Hematopoietic multipotent progenitor cell (in vitro differentiated cells): ENCODE results near the gene ZNF644. TPM values are rescaled to one million over a fixed set of nuclear protein-coding genes. Genes with fewer than 3 reads are reported as not detected.
"Not testable (repeated sequence)": the region's sequence is repeated elsewhere in the genome, so short reads cannot be mapped to it uniquely, and the experiment has no call there.

Experiments used
- DNase-seq, 3 donors: peaks; one replicate each; pipeline ENCODE4 v3.0.0-alpha.2; 2011 to 2015; ENCODE audit warnings: low read depth in 2 of 3, low spot score in 2 of 3
- total RNA-seq: library from RNA; depleted of rRNA; stranded (reverse); fragments of >200 nt; gene quantifications from one replicate; pipeline ENCODE4 v1.2.3, GENCODE V29; 2012

Gene ZNF644
- total RNA-seq = 38.0 TPM

GRCh38 chr1:91021686-91022517 lies at the start of gene ZNF644:
ZNF644 (minus strand) TSS chr1:91022035; CDS start chr1:90982353, 39,682 bp downstream.
- DNase-seq = peak; percentile 82 to 93 (median 84)

DNA sequence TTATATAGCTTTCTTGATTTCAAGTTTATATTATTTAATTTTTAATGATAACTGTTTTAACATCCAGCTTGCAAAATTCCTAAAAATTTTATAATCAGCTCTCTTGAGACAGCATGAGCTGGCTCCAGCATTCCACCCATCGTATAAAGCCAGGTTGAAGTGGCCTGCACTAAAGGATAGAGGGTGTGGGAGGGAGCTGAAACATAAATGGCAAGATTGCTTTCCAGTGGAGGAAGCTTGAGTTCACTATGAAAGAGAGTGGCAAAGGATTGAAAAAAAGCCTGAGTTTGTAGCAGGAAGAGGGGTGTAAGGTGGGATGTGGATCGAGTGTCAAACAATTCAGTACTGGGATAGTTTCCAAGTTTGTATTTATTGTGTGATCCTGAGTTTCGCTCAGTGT lies 48.5 kb upstream of the ZNF644 start:
- no peak for DNase-seq

DNA sequence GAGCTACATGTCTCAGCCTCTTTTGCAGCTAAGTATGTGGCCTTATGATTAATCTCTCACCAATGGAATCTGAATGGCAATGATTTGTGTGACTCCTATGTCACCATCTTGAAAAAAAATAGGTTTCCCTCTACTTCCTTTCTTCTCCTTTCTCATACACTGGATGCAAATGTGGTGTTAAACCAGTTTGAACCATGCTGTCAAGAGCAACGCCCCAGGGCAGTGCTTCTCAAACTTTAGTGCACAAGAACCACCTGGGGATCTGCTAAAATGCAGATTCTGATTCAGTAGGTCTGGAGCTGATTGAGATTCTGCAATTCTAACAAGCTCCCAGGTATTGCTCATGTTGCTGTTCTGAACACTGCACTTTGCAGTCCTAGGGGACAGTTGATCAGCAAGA lies 44.7 kb upstream of the ZNF644 start:
- no peak for DNase-seq

- DNase-seq = no peak
These were observed 43.5 kb upstream of the ZNF644 start for GRCh38 chr1:91065337-91065736.

DNA sequence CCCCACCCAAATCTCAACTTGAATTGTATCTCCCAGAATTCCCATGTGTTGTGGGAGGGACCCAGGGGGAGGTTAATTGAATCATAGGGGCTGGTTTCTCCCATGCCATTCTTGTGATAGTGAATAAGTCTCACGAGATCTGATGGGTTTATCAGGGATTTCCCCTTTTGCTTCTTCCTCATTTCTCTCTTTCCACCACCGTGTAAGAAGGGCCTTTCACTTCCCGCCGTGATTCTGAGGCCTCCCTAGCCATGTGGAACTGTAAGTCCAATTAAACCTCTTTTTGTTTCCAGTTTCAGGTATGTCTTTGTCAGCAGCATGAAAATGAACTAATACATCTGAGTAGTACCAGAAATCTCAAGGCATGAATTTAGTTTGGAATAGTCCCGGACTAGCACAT lies 41.6 kb upstream of the ZNF644 start:
- DNase-seq = peak in 1 of 3 donors; percentile 19

DNA sequence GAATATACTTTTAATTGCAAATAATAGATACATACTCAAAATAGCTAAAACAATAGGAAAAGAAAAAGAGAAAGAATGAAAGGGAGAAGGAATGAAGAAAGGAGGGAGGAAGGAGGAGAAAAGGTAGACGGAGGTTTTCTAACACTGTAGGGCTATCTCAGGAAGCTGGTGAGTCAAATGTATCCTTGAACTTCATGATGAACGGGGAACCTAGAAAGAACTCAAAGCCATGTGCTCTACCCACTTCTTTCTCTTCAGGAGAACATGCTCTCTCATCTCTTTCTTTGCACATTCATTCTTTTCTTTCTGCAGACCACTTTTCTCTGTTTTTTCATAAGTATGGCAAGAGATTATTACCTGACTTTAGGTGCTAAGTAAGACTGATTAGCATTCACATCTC lies 37.3 kb upstream of the ZNF644 start:
- no peak for DNase-seq

DNA sequence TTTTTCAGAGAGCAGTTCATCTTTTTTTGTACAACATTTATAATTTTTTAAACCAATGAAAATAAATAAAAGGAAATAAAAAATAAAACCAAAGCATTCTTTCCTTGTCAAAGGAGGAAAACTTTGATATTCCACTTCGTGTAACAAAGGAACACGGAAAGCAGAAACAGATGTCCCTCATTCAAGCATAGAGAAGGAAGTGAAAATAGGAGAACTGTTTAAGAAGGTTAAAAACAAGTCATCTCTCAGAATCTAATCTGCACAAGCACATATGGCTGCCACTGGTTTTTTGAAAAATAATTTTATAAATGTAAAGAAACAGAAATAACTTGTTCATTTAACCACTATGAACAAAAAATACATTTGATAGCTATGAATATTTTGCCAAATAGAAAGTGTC lies 35.9 kb upstream of the ZNF644 start:
- DNase-seq = peak in 1 of 3 donors; percentile 16

DNA sequence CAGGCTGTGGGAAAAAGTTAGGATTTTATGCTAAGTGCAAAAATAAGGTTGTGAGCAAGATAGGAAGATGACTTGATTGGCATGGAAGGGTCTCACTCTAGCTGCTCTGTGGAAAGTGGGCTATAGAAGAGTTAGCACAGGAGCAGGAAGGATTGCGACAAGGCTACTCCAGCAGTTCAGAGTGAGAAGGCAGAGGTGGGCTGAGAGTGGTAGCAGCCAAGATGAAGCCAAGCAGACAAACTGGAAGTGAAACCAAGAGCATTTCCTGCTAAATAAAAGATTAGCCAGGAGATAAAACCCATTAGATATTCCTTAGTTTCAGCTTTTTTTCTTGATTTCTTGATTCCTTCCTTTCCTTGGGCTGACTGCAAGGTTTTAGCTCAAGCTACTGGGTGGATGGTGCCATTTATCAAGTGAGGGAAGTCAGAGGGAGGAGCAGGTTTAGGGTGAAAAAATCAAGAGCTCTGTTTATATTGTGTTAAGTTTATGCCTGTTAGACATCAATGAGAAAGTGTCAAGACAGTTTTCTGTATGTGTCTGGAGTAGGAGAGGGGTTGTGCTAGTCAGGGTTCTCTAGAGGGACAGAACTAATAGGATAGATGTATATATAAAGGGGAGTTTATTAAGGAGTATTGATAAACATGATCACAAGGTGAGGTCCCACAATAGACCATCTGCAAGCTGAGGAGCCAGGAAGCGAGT lies 33.1 kb upstream of the ZNF644 start:
- DNase-seq = peak in 1 of 3 donors; percentile 35

DNA sequence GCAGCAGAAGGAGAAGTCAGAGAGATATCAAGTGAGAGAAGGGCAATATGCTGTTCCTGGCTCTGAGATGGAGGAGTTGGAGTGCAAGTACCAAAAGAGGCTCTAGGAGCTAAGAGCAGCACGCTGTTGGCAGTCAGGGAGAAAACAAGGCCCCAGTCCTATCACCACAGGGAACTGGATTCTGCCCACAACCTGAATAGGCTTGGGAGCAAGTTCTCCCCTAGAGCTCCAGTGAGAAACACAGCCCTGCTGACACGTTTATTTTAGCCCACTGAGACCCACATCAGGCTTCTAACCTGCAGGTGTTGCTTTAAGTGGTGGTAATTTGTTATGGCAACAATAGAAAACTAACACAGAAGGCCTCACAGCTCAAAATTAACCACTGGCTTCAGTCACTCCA lies 31.8 kb upstream of the ZNF644 start:
- no peak for DNase-seq

- DNase-seq = not testable (repeated sequence)
These were observed 27.7 kb upstream of the ZNF644 start for GRCh38 chr1:91049551-91049950.

DNA sequence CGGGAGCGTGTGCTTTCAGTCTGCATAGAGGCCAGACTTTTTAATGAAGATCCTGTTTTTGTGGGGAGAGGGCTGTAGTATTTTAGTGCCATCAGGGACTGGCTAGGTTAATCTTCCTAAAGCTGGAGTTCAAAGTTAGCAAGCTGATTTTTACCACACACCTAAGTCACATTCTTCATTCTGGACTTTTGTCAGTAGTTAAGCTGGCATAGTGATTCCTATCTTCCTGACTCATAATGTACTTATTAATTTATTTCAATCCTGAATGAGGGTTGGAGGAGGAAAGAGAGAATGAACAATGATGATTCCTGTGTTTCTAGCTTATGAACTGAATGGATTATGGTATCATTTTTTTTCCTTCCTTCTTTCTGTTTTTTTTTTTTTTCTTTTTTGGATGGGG lies 24.9 kb upstream of the ZNF644 start:
- DNase-seq = no peak

DNA sequence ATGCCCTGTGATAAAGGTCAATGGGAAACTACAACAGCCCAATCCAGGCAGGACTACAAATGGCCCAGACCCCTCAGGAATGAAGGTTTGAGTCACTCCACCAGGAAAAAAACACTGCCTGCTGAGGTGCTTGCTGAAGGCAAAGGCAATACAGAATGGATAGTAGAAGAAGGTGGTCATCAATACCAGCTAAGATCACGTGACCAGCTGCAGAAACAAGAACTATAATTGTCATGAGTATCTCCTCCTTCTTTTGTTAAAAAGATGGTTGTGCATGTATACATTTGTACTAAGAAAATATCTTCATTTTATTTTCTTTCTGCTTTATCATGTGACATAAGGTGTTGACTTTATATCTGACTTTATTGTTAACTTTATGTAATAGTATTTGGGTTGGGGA lies 23.4 kb upstream of the ZNF644 start:
- no peak for DNase-seq

DNA sequence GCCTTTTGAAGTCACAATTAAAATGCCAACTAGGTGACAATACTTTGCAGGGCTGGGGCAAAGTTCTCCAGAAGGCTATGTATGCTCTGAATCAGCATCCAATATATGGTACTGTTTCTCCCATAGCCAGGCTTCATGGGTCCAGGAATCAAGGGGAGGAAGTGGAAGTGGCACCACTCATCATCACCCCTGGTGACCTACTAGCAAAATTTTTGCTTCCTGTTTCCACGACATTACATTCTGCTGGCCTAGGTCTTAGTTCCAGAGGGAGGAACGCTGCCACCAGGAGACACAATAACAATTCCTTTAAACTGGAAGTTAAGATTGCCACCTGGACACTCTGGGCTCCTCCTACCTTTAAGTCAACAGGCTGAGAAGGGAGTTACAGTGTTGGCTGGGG lies 22.9 kb upstream of the ZNF644 start:
- DNase-seq = not testable (repeated sequence)

- DNase-seq = not testable (repeated sequence)
These were observed 20.5 kb upstream of the ZNF644 start for GRCh38 chr1:91042372-91042771.

DNA sequence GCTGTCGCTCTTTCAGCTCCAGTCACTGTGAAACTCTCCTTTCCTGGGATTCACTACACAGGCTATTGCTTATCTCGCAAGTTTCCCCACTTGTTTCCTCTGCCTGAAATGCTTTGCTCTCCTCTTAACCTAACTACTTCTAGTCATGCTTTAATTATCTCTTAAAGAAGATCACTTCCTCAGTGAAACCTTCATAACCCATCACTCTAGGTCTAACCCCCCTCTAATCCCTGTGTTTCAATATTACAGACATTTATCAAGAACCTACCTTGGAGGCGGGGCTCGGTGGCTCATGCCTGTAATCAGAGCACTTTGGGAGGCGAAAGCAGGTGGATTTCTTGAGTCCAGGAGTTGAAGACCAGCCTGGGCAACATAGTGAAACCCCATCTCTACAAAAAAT lies 16.7 kb upstream of the ZNF644 start:
- no peak for DNase-seq

DNA sequence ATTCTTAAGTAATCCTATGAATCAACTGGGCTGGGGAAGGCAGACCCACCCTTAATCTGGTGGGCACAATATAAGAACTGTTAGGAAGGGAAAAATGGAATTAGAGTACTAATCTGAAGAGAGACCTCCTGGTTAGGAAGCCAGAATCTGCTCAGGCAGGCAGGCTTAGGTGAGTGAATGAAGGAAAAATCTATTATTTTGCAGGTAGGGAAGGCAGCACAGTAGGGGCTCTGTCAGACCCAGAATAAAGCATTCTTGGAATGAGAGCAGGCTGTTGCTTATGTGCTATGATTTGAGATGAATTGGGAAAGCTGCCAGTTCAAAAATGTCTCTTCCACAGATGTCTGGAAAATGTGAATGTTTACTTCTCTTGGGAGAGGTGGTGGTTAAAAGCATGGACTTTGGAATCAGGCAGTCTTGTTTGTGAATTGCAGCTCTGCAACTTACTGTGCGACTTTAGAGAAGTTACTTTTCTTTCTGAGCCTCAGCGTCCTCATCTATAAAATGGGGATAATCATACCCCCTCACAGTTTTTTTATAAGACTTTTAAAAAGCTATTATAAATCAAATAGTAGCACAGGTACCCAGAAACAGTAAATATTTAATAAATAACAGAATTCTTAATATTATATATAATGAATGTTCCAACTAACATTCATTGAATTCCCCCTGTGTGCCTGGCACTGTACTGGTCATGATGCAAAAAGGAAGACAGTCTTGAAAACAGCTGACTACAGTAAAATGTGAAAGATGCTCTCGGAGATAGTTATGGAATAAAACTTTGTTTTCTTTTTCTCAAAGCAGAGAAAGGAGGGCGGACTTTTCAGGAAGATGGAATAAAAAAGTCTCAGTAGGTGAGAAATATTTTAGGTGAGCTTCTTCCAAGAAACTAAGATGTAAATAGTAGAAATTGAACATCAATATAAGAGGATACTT lies 15.3 kb upstream of the ZNF644 start:
- no peak for DNase-seq

DNA sequence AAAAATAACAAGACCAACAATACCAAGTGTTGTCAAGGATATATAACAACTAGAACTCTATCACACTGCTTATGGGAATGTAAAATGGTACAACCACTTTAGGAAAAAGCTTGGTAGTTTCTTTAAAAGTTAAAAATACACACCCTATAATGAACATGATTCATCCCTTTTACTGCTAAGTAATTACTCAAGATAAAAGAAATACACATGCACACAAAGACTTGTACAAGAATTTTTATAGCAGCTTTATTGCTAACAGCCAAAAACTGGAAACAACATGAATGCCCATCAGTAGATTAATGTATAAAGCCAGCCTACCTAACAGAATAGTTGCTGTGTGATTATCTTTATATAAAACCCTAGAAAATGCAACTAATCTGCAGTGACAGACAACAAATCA lies 10.5 kb upstream of the ZNF644 start:
- DNase-seq = no peak

DNA sequence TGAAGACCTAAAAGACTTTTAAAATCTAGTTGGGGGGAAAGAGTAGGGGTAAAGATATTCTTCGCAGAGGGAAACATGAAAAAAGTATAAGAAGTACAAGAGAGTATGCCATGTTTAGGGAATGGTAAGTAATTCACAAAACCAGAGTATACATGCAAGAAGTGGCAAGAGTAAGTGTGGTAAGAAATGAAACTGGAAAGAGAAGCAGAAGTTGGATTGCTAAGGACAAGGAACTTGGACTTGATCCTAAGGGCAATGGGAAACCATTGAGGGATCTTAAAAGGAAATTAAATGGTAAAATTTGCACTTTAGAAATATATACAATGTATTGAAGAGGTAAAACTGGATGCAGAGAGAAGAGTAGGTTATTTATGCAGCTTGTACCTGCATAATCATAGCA lies 9.2 kb upstream of the ZNF644 start:
- no peak for DNase-seq

- peak in 1 of 3 donors; percentile 42 for DNase-seq
These were observed 4.9 kb upstream of the ZNF644 start for GRCh38 chr1:91026777-91027176.

DNA sequence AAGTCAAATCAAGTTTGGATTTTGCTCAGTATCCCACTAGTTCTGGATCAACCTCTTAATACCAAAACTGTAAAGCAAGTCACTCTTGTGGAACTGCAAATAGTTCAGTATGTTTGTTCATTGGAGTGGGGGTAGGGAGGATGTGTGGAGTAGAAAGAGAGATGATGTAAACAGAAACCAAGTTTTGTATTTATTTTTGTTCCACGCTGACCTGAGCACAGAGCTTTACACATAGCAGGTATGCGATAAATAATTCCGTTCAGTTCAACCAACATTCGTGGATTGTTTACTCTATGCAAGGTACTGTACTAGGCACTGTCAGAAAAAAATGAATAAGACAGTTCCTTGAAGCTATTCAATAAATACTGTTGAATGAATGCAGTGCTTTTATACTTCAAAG lies 4.5 kb upstream of the ZNF644 start:
- no peak for DNase-seq
